HG02870 (cell line): ENCODE measurements around the gene STK38.
"Not testable (repeated sequence)": the region's sequence is repeated elsewhere in the genome, so short reads cannot be mapped to it uniquely, and the experiment has no call there.

Experiments used
- ATAC-seq: cut with Tn5 transposase; IDR thresholded peaks from one replicate; pipeline ENCODE4 v1.9.1; 2021; ENCODE audit warnings: mild to moderate bottlenecking, moderate library complexity; ENCODE audit not compliant: unreplicated experiment

Gene STK38

DNA sequence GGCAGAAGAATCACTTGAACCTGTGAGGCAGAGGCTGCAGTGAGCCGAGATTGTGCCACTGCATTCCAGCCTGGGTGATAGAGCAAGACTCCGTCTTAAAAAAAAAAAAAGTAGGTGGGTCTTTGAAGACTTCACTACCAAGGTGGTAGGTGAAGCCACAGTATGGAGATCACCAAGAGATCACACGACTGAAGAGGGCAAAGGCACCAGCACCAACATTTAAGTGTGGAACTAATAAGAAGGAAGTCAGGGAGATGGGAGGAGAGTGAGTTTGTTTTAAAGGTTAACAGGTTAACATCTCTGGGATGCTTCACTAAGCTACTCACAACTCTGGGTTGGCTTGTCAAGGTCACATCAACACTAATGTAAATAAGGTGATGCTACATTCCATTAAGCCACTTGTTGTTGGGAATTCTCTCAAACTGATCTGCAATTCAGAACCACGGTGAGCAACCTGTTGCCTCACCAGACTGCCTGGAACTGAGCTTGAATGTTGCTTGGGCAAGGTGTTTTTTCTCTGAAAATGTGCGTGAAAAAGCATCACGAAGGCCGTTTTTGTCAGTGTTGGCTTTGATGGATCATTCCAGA is 55.8 kb downstream of the STK38 start:
- no peak for ATAC-seq

DNA sequence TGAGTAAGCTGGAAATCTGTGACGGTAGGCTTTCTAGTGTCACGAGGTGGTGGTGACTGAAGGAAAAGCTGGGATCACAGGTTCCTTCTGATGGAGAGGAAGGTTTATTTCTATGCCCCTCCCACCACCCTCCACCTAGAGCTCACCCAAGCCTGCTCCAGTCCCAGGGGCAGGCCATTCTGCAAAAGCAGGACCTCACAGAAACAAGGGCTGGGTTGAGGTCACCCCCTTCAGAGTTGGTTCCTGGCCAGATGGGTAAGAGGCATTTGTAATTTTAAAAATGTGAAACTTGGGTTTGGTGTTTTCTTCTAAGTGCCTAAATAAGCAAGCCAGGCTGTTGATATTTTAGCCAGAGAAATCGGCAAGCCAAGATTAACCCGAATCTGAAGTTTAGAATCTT is 57.9 kb downstream of the STK38 start:
- no peak for ATAC-seq

GRCh38 chr6:36488221-36488620 is 59.1 kb downstream of the STK38 start:
- no peak for ATAC-seq

GRCh38 chr6:36487698-36488097 is 59.6 kb downstream of the STK38 start:
- ATAC-seq = no peak

GRCh38 chr6:36484736-36485135 is 62.5 kb downstream of the STK38 start:
- ATAC-seq = no peak

DNA sequence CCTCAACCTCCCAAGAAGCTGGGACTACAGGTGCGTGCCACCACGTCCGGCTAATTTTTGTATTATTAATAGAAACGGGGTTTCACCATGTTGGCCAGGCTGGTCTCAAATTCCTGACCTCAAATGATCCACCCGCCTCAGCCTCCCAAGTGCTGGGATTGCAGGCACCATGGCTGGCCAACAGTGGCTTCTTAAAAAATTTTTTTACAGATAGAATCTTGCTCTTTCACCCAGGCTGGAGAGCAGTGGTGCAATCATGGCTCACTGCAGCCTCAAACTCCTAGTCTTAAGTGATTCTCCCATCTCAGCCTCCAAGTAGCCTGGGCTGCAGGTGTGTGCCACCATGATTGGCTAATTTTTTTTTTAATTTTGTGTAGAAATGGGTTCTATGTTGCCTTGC is 64.0 kb downstream of the STK38 start:
- not testable (repeated sequence) for ATAC-seq

- ATAC-seq = no peak
These were observed 68.0 kb downstream of the STK38 start for GRCh38 chr6:36479256-36479655.

GRCh38 chr6:36478051-36478526 is 69.2 kb downstream of the STK38 start:
- no peak for ATAC-seq

- no peak for ATAC-seq
These were observed 77.3 kb downstream of the STK38 start for GRCh38 chr6:36469946-36470345.

- ATAC-seq = no peak
These were observed 78.1 kb downstream of the STK38 start for GRCh38 chr6:36469148-36469661.

DNA sequence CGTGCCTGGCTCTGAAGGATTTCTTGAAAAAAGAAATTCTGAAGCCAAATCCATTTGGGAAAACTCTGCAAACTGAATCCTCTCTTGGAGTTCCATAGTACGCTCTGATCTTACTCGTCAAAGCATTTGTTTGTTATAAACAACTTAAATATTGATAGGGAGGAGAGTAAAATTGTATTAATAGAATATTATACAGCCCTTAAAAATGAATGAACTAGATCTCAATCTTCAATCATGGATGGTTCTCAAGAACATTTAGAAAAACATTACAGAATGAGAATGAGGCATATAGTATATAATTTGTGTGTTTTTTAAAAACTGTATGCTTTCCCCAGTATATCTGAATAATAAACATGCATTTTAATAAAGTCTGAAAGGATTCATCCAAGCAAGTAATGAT is 79.7 kb downstream of the STK38 start:
- no peak for ATAC-seq

- ATAC-seq = no peak
These were observed 83.0 kb downstream of the STK38 start for GRCh38 chr6:36464233-36464632.

GRCh38 chr6:36463676-36464075 is 83.6 kb downstream of the STK38 start:
- no peak for ATAC-seq

DNA sequence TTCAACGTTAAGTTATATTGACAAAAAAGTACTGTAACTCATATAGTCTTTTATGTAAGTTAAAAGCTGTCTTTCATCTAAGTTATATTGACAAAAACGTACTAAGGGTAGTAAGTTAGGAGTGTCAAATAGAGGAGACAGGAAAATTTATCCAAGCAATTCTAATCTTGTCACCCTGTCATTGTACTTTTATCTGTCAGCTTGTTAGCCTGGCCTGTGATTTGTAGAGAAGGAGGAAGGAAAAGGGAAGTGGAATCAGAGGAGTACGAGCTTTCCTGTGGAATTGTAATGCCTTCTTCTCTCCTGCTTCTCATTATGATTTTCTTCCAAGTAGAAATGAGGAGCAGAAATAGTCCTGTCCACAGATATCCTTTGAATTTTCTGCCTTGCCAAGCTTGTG is 85.6 kb downstream of the STK38 start:
- no peak for ATAC-seq

- ATAC-seq = no peak
These were observed 86.4 kb downstream of the STK38 start for GRCh38 chr6:36460916-36461315.

DNA sequence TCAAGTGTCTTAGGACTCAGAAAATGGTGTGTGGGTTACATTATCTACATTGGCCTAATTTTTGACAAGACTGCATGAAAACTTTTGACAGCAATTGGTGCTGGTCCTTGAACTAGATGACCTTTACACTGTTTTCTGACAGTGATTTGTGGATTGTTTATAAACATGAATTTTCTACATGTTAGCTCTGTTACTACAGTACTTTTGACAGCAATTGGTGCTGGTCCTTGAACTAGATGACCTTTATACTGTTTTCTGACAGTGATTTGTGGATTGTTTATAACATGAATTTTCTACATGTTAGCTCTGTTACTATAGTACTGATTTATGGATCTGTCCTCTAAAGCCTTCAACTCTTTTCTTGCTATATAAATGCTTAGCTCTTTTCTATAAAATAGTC is 87.8 kb downstream of the STK38 start:
- no peak for ATAC-seq

DNA sequence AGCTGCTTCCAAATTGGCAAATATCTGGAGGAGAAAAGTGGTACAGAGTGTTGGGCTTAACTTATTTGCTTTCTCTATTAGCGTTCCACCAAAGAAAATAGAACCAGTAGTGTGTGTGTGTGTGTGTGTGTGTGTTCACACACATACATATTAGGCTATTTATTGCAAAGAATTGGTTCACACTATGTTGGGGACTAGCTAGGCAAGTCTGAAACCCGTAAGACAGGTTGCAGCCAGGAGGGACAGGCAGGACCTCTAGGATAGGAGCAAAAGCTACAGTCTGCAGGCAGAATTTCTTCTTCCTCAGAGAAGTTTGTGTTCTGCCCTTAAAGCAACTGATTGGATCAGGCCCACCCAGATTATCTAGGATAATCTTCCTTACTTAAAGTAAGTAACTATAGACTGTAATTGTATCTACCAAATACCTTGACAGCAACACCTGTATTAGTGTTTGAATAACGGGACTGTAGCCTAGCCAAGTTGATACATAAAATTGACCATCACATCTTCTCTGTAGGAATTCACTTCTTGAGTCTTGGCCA is 91.7 kb downstream of the STK38 start:
- ATAC-seq = no peak

DNA sequence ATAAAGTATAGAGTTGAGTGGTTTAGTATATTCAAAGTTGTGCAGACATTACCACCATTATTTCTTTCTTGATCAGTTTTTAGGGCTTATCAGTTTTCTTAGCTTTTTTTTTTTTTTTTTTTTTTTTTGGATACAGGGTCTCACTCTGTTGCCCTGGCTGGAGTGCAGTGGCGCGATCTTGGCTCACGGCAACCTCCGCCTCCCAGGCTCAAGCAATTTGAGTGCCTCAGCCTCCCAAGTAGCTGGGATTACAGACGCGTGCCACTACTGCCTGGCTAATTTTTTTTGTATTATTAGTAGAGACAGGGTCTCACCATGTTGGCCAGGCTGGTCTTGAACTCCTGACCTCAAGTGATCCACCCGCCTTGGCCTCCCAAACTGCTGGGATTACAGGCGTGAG is 94.4 kb downstream of the STK38 start:
- not testable (repeated sequence) for ATAC-seq

DNA sequence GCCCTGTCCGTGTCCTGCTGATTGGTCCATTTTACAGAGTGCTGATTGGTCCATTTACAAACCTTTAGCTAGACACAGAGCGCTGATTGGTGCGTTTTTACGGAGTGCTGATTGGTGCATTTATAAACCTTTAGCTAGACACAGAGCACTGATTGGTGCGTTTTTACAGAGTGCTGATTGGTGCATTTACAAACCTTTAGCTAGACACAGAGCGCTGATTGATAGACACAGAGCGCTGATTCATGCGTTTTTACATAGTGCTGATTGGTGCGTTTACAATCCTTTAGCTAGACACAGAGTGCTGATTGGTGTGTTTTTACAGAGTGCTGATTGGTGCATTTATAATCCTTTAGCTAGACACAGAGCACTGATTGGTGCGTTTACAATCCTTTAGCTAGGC is 98.1 kb downstream of the STK38 start:
- not testable (repeated sequence) for ATAC-seq

DNA sequence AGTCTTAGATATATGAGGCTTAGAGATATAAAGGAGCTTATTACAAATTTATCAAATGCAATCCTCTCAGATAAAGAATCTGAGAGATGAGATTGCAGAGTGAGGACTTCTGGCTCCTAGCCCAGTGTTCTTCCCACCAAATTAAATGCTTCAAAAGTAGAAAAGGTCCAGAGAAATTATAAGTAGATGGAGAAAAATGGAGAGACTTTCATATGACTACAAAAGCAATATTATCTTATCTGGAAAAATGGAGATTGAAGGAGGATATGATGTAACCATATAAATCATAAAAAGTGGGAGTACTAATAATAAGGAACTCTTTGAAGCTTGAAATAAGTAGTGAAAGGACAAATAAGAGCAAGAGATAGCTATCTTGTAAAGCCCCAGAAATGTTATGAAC is 101.7 kb downstream of the STK38 start:
- no peak for ATAC-seq

DNA sequence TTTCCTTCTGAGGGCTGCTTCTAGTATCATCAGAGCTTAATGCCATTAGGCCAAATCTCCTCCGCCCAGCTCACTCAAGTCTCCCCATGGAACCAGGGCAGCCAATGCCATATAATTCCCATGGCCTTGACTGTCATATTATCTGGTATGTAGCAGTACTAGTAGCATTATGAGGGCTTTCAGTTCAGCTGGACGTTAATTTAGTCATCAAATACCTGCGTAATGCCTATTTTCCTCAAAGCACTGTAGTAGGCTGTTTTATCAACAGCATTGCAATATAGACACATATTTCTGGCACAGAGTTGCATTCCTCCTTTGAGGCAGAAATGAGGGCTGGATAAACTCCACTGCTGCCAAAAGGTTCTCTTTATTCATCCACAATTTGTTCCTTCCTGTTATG is 102.8 kb downstream of the STK38 start:
- ATAC-seq = no peak
